ENCODE measurements around the gene SLC13A2. TPM values are rescaled to one million over a fixed set of nuclear protein-coding genes. Genes with fewer than 3 reads are reported as not detected.

Gene SLC13A2
- total and polyA plus RNA-seq, 10 donors = 0.03 TPM; not detected in 9

DNA sequence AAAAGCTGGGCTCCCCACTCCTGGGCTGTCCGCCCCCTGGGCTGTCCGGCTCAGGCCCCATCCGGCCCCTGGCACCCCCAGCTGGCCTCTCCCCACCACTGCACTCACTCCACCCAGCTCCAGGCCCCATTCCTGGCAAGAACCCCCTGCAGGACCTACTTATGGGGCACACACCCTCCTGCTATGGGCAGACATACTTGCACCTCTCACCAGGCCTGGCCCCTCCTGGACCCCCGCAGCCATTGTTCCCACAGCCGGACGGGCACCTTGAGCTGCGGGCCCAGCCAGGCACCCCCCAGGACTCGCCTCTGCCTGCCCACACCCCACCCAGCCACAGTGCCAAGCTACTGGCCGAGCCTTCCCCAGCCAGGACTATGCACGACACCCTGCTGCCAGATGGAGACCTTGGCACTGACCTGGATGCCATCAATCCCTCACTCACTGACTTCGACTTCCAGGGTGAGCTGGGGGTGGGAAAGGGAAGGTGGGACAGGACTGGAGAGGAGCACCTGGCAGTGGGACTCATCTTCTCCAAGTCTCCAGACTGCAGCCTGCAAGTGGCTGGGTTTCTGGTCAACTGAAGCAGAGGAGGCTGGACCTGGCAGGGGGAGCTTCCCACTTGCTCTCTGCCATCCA, 61.4 kb downstream of the SLC13A2 start:
- intact Hi-C loops (cut with DNase I; ENCODE audit: low total_unique reads) = no loop called here
- Histone ChIP-seq H3K27me3 (replicated peaks in 1 of 7) (peaks cover 0 to 9% (median 0%) of the 10 kb centered on the region in 7 donors), H3K27ac (no peak overlapping the region), H3K36me3 (no peaks in the 10 kb centered on the region), H3K4me1 (no peaks in the 10 kb centered on the region), H3K9me3 (no peaks in the 10 kb centered on the region), H3K4me3 (no peak overlapping the region)
- TF ChIP-seq, protein P1, sequence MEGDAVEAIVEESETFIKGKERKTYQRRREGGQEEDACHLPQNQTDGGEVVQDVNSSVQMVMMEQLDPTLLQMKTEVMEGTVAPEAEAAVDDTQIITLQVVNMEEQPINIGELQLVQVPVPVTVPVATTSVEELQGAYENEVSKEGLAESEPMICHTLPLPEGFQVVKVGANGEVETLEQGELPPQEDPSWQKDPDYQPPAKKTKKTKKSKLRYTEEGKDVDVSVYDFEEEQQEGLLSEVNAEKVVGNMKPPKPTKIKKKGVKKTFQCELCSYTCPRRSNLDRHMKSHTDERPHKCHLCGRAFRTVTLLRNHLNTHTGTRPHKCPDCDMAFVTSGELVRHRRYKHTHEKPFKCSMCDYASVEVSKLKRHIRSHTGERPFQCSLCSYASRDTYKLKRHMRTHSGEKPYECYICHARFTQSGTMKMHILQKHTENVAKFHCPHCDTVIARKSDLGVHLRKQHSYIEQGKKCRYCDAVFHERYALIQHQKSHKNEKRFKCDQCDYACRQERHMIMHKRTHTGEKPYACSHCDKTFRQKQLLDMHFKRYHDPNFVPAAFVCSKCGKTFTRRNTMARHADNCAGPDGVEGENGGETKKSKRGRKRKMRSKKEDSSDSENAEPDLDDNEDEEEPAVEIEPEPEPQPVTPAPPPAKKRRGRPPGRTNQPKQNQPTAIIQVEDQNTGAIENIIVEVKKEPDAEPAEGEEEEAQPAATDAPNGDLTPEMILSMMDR (IDR thresholded peaks at IDR 0.05 in 8 of 11, conservative IDR thresholded peaks at IDR 0.05 in 3 of 11) = no peak
- TF ChIP-seq POLR2A (IDR thresholded peaks at IDR 0.05) = no peak
- no peak for TF ChIP-seq POLR2AphosphoS5 (IDR thresholded peaks at IDR 0.05)
- WGBS, 5 donors = 74 to 87% (median 84%) methylated on average over 6 to 11 of the region's 11 CpGs
- DNase-seq = no peak

DNA sequence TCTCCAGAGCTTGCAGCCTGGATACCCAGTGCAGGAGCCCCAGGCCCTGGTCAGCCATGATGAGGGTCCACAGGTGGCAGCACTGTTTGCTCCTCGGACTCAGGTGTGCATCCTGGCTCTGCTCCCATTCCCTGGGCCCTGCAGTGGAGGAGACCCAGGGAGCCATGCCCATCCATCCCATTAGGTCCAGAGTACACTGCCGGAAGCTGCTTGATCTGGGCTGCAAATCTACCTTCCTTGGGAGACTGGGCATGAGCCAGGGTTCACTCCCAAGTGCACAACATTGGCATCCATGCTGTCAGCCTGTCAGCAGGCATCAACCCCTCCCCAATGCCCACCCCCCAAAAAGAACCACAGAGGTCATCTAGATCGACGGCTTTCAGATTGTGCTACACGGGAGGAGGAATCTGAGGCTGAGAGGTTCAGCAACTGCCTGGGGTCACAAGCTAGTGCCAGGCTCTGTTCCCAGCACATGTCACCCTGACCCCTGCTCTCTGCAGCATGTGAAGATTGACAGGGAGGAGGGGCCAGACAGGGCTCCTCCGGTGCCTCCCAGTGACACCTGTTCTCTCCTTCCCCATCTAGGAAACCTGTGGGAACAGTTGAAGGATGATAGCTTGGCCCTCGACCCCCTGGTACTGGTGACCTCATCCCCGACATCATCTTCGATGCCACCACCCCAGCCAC, 63.2 kb downstream of the SLC13A2 start:
- 65 to 86% (median 77%) methylated on average over 7 to 9 of the region's 9 CpGs for WGBS, 5 donors

DNA sequence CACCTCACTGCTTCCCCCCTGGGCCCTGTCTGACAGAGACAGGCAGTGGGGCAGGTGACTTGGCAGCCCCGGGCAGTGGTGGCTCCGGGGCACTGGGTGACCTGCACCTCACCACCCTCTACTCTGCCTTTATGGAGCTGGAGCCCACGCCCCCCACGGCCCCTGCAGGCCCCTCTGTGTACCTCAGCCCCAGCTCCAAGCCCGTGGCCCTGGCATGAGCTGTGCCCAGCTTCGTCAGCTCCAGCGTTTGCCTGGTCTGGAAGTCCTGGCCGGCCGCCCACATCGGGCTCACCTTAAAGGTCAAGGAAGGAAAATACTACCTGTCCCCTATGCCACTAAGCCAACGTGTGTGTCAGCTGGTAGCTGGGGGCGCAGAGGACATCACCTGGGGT, 63.8 kb downstream of the SLC13A2 start:
- no peaks in the 10 kb centered on the region for H3K9me3 ChIP-seq
- no peaks in the 10 kb centered on the region for H3K36me3 ChIP-seq
- no peak overlapping the region for H3K4me3 ChIP-seq
- intact Hi-C loops (cut with DNase I; ENCODE audit: low total_unique reads) = no loop called here
- 69 to 88% (median 80%) methylated on average over 12 of the region's 12 CpGs for WGBS, 5 donors
- no peaks in the 10 kb centered on the region for H3K27me3 ChIP-seq (replicated peaks in 1 of 7)
- H3K4me1 ChIP-seq = no peaks in the 10 kb centered on the region
- H3K27ac ChIP-seq = no peak overlapping the region
- no peak for DNase-seq
- TF ChIP-seq POLR2A (IDR thresholded peaks at IDR 0.05) = no peak
- TF ChIP-seq, protein P1 (IDR thresholded peaks at IDR 0.05 in 8 of 11, conservative IDR thresholded peaks at IDR 0.05 in 3 of 11) = no peak
- TF ChIP-seq POLR2AphosphoS5 (IDR thresholded peaks at IDR 0.05) = no peak

More for the DNA sequence above, 63.2 kb downstream of the SLC13A2 start:
- intact Hi-C loops (cut with DNase I; ENCODE audit: low total_unique reads) = no loop called here
- TF ChIP-seq, protein P1 (IDR thresholded peaks at IDR 0.05 in 8 of 11, conservative IDR thresholded peaks at IDR 0.05 in 3 of 11) = no peak
- TF ChIP-seq POLR2A (IDR thresholded peaks at IDR 0.05) (no peak), POLR2AphosphoS5 (IDR thresholded peaks at IDR 0.05) (no peak)
- Histone ChIP-seq H3K4me1 (no peaks in the 10 kb centered on the region), H3K27ac (no peak overlapping the region), H3K36me3 (no peaks in the 10 kb centered on the region), H3K9me3 (no peaks in the 10 kb centered on the region), H3K27me3 (replicated peaks in 1 of 7) (no peaks in the 10 kb centered on the region), H3K4me3 (no peak overlapping the region)
- no peak for DNase-seq

DNA sequence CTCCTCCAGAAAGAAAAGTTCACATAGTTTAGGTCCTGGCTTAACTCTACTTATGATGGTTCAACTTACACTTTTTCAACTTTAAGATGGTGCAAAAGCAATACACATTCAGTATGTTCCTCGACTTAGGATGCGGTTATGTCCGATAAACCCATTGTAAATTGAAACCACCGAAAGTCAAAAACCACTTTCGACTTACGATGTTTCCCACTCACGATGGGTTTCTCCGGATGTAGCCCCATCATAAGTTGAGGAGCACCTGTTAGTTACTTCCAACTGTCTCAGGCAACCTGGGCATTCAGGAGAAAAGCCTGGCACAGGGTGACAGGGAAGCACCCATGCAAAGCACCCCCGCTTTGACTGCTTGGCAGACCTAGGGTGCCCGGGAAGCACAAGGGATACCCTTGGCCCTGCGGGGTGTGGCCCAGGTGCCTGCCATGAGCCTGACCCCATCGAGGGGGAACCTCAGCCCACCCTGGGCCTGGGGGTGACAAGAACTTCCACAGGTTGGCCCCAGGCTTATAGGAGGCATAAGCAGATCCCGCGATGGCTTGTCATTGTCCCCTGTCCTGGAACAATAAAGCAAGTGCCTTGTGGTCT, 65.0 kb downstream of the SLC13A2 start:
- no peak for DNase-seq

More for the DNA sequence above, 65.0 kb downstream of the SLC13A2 start:
- no peaks in the 10 kb centered on the region for H3K4me1 ChIP-seq
- intact Hi-C loops (cut with DNase I; ENCODE audit: low total_unique reads) = no loop called here
- no peak overlapping the region for H3K27ac ChIP-seq
- no peak overlapping the region for H3K4me3 ChIP-seq
- no peaks in the 10 kb centered on the region for H3K9me3 ChIP-seq
- H3K36me3 ChIP-seq = no peaks in the 10 kb centered on the region
- no peak for TF ChIP-seq POLR2A (IDR thresholded peaks at IDR 0.05)
- TF ChIP-seq, protein P1 (IDR thresholded peaks at IDR 0.05 in 8 of 11, conservative IDR thresholded peaks at IDR 0.05 in 3 of 11) = no peak
- no peaks in the 10 kb centered on the region for H3K27me3 ChIP-seq (replicated peaks in 1 of 7)
- WGBS, 5 donors = 83 to 90% (median 89%) methylated on average over 11 to 14 of the region's 14 CpGs

All from spleen (tissue), 11 donors.